Mesothelial cell of epicardium (in vitro differentiated cells): ENCODE results near the gene GPRASP2. TPM values are rescaled to one million over a fixed set of nuclear protein-coding genes. Genes with fewer than 3 reads are reported as not detected.
"Not testable (repeated sequence)": the region's sequence is repeated elsewhere in the genome, so short reads cannot be mapped to it uniquely, and the experiment has no call there.

Source experiments
- DNase-seq, 2 experiments: peaks; one replicate each; pipeline ENCODE4 v3.0.0; 2021; ENCODE audit warnings: low spot score in 2 of 2; ENCODE audit not compliant: unreplicated experiment in 2 of 2
- H3K27ac Mint-ChIP-seq: 2 replicates; pipeline ENCODE4 v1.8.0; 2021; ENCODE audit warnings: mixed read lengths
- H3K27me3 Mint-ChIP-seq: 2 replicates; pipeline ENCODE4 v1.8.0; 2021; ENCODE audit warnings: low read depth, mixed read lengths
- H3K36me3 Mint-ChIP-seq: 2 replicates; pipeline ENCODE4 v1.8.0; 2021; ENCODE audit warnings: mixed read lengths
- H3K4me1 Mint-ChIP-seq: 2 replicates; pipeline ENCODE4 v1.8.0; 2021; ENCODE audit warnings: mixed read lengths
- H3K4me3 Mint-ChIP-seq: 2 replicates; pipeline ENCODE4 v1.8.0; 2021; ENCODE audit warnings: mild to moderate bottlenecking, moderate library complexity, mixed read lengths
- H3K9me3 Mint-ChIP-seq: 2 replicates; pipeline ENCODE4 v1.8.0; 2021; ENCODE audit warnings: mixed read lengths
- total RNA-seq: library from RNA; stranded (reverse); gene quantifications from 3 replicates; pipeline ENCODE4 v1.2.1, GENCODE V29; 2021
- TF ChIP-seq, protein P1 (sequence below): fragments of 200-600 bp; sonication (generic); IDR thresholded peaks from one replicate; pipeline ENCODE4 v1.5.0; 2021; ENCODE audit warnings: antibody characterized with exemption; ENCODE audit not compliant: unreplicated experiment

The GPRASP2 gene
- total RNA-seq, 1 donor from 2014 or later: 25.7 TPM

DNA sequence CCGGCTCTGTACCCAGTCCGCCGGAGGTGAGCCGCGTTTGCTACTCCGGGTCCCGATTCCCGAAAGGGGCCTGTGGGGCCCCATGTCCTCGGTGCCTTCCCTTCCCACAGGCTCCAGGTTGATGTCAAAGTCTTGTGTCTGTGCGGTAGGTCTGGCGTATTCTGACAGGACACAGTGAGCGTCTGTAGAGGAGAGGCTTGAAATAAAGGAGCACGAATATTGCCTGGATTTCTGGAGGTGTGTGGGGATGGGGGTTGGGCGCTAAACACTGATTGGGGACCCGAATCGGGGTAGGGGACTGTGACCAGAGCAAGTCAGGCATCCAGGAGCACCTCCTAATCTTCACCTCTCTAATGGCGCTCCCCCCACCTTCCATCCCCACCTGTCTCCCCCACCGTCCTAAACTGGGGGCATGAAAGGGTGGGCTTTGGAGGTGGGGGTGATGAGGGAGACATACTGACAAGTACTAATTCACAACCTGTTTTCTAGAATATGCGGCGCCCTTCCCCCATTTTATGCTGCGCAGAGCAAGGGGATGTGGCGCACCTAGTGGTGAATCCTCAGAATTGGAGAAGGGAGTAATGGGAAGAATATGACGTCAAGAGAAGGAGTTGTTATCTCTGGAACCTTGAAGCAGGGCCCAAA is 855 bp downstream of the GPRASP2 start:
- H3K4me3 Mint-ChIP-seq: peak overlapping the region; percentile 89
- TF ChIP-seq, protein P1, sequence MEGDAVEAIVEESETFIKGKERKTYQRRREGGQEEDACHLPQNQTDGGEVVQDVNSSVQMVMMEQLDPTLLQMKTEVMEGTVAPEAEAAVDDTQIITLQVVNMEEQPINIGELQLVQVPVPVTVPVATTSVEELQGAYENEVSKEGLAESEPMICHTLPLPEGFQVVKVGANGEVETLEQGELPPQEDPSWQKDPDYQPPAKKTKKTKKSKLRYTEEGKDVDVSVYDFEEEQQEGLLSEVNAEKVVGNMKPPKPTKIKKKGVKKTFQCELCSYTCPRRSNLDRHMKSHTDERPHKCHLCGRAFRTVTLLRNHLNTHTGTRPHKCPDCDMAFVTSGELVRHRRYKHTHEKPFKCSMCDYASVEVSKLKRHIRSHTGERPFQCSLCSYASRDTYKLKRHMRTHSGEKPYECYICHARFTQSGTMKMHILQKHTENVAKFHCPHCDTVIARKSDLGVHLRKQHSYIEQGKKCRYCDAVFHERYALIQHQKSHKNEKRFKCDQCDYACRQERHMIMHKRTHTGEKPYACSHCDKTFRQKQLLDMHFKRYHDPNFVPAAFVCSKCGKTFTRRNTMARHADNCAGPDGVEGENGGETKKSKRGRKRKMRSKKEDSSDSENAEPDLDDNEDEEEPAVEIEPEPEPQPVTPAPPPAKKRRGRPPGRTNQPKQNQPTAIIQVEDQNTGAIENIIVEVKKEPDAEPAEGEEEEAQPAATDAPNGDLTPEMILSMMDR: peak; percentile 58
- peak overlapping the region; percentile 77 for H3K27ac Mint-ChIP-seq
- peaks cover 1% of the 10 kb centered on the region for H3K36me3 Mint-ChIP-seq
- peaks cover 6% of the 10 kb centered on the region for H3K4me1 Mint-ChIP-seq
- peaks cover 19% of the 10 kb centered on the region for H3K9me3 Mint-ChIP-seq
- peak in 1 of 2 experiments; percentile 47 for DNase-seq
- H3K27me3 Mint-ChIP-seq: no peaks in the 10 kb centered on the region

DNA sequence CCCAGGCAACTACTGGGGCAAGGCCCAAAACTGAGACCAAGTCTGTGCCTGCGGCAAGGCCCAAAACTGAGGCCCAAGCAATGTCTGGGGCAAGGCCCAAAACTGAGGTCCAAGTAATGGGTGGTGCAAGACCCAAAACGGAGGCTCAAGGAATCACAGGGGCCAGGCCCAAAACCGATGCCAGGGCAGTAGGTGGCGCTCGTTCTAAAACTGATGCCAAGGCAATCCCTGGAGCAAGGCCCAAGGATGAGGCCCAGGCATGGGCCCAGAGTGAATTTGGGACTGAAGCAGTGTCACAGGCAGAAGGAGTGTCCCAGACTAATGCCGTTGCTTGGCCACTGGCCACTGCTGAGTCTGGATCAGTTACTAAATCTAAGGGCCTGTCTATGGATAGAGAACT is 2.7 kb downstream of the GPRASP2 start:
- Mint-ChIP-seq H3K9me3 (peaks cover 16% of the 10 kb centered on the region), H3K36me3 (peaks cover 1% of the 10 kb centered on the region), H3K27me3 (no peaks in the 10 kb centered on the region), H3K4me1 (peaks cover 6% of the 10 kb centered on the region), H3K27ac (no peak overlapping the region), H3K4me3 (no peak overlapping the region)
- DNase-seq: no peak
- TF ChIP-seq, protein P1: no peak

DNA sequence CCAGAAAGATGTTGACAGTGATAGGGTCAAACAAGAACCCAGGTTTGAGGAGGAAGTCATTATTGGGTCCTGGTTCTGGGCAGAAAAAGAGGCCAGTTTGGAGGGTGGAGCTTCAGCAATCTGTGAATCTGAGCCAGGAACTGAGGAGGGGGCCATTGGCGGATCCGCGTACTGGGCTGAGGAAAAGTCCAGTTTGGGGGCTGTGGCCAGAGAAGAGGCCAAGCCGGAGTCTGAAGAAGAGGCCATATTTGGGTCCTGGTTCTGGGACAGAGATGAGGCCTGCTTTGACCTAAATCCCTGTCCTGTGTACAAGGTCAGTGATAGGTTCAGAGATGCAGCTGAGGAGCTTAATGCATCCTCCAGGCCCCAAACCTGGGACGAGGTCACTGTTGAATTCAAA is 3.7 kb downstream of the GPRASP2 start:
- Mint-ChIP-seq H3K27me3 (no peaks in the 10 kb centered on the region), H3K36me3 (peaks cover 8% of the 10 kb centered on the region), H3K9me3 (peaks cover 13% of the 10 kb centered on the region), H3K27ac (no peak overlapping the region), H3K4me1 (peaks cover 6% of the 10 kb centered on the region), H3K4me3 (no peak overlapping the region)
- TF ChIP-seq, protein P1: no peak
- no peak for DNase-seq

DNA sequence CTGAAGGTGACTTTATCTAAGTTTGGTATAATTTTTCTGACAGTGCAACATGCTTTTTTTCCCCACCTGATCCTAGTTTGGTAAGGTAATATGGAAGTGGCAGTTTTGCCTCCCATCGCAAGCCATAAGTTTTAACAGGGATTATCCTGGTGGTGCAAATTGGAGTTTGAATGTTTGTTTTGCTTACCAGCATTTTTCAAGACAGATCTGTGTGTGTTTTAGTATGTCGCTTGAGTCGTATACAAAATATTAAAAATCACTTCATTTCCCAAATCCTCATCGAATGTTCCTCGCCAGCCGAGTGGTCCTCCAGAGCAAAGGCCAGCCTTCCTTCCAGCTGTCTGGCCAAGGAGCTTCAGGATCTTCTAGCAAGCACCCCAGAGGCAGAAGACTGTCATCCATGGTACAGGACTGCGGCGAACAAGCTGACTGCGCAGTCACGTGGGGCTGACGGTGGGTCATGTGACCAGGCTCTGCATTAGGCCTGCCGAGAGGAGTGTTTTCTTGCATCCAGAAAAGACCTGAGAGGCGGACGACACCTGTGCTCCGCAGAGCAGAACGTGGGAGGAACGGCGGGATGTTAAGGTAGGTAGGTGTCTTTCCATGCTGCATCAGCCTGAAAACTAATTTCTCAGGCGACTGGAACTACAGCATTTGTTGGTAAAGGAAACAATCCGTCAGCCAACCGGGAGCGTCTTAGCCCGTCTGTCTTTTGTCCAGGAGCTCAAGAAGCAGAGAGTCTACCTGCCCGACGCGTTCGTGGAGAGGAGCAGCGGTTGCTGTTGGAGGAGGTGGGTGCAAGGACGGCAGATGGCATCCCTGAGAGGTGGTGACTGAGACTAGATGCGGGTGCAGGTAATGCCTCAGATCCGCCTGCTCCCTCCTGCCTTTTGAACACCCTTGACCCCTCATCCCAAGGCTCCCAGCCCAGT is 8.3 kb downstream of the GPRASP2 start, which contains the start of gene GPRASP3:
TSS of gene GPRASP3 (plus strand) at position 507 of the 932 bp plus-strand sequence. CDS start 28,253 bp downstream, outside the sequence.
- TF ChIP-seq, protein P1: no peak
- DNase-seq: no peak
- no peak within 1 kb of the TSS for H3K27ac Mint-ChIP-seq
- H3K27me3 Mint-ChIP-seq: no peaks in the 10 kb centered on the region
- no peaks in the 10 kb centered on the region for H3K4me1 Mint-ChIP-seq
- H3K36me3 Mint-ChIP-seq: peaks cover 12% of the 10 kb centered on the region
- no peak within 1 kb of the TSS for H3K4me3 Mint-ChIP-seq
- peaks cover 5% of the 10 kb centered on the region for H3K9me3 Mint-ChIP-seq

DNA sequence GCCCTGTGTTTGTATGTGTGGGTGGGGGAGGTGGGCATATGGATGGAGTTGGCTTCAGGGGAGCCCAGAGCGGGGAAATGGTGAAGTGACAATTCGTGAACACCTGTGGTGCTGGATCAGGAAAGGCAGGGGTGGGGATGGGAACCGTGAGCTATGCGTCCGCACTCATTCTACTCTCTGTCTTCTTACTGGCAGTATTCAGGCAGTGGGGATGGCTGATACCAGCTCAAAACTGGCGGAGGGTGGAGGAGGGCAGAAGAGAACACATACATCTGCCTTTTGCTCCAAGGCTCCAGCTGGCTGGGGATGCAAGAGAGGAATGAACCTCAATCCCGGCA is 8.9 kb downstream of the GPRASP2 start:
- peaks cover 12% of the 10 kb centered on the region for H3K36me3 Mint-ChIP-seq
- H3K27me3 Mint-ChIP-seq, H3K9me3 Mint-ChIP-seq, DNase-seq, H3K27ac Mint-ChIP-seq, H3K4me3 Mint-ChIP-seq, H3K4me1 Mint-ChIP-seq: not testable (repeated sequence)

DNA sequence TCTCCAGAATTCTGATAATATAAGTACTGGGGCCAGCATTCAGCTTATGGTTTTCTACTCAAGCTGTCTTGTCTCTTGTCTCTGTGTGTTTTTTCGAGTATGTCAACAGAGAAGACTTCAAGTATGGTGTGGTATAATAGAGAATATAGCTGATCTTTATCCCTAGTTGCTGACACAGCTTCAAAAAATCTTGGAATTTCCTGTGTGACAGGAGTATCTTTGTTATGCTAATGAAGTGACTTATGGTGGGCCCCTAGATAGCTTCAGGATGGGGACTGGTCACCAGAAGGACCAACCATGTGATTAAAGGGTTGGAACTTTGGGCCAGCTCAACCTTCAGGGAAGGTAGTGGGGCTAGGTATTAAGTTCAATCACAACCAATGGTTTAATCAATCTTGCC is 11.2 kb downstream of the GPRASP2 start:
- Mint-ChIP-seq H3K27me3 (no peaks in the 10 kb centered on the region), H3K27ac (no peak overlapping the region), H3K4me3 (no peak overlapping the region), H3K9me3 (peaks cover 8% of the 10 kb centered on the region), H3K36me3 (peaks cover 12% of the 10 kb centered on the region), H3K4me1 (no peaks in the 10 kb centered on the region)
- TF ChIP-seq, protein P1: no peak
- no peak for DNase-seq
